DND-41 (cell line): ENCODE results near the gene NEMP2.

Experiments used
- ATAC-seq: fragments of 200-7000 bp; cut with Tn5 transposase; 3 replicates; pipeline ENCODE4 v1.9.1; 2021; ENCODE audit warnings: low read depth; ENCODE audit not compliant: insufficient read depth
- DNase-seq: peaks from one replicate; pipeline ENCODE4 v3.0.0-alpha.2; 2020
- H2AFZ ChIP-seq: 2 replicates; pipeline ENCODE4 v1.6.0; 2012; ENCODE audit warnings: low read depth, low read length
- H3K27ac ChIP-seq: 2 replicates; pipeline ENCODE4 v1.5.1; 2012; ENCODE audit warnings: low read length, inconsistent platforms
- H3K27me3 ChIP-seq: fragments of 200-600 bp; sonication (generic); 2 replicates; pipeline ENCODE4 v1.6.0; 2012; ENCODE audit warnings: low read length, mild to moderate bottlenecking, inconsistent platforms; ENCODE audit not compliant: insufficient read depth, poor library complexity
- H3K36me3 ChIP-seq: 2 replicates; pipeline ENCODE4 v1.5.1; 2012; ENCODE audit warnings: low read length, inconsistent platforms; ENCODE audit not compliant: insufficient read depth
- H3K4me1 ChIP-seq: 2 replicates; pipeline ENCODE4 v1.5.1; 2012; ENCODE audit warnings: mild to moderate bottlenecking, low read length; ENCODE audit not compliant: insufficient read depth
- H3K4me2 ChIP-seq: 2 replicates; pipeline ENCODE4 v1.6.0; 2012; ENCODE audit warnings: mild to moderate bottlenecking, moderate library complexity, low read length, inconsistent platforms; ENCODE audit not compliant: insufficient read depth
- H3K4me3 ChIP-seq, 2 experiments: fragments of 200-600 bp in 1 of 2; shearing (Covaris generic) in 1 of 2; 2 replicates each; pipeline ENCODE4 v1.5.1; 2012 to 2016; ENCODE audit warnings: inconsistent platforms in 2 of 2, low read length in 2 of 2, mild to moderate bottlenecking in 2 of 2, low read depth in 1 of 2, moderate library complexity in 1 of 2
- H3K79me2 ChIP-seq: 2 replicates; pipeline ENCODE4 v1.6.0; 2012; ENCODE audit warnings: low read length, inconsistent platforms; ENCODE audit not compliant: insufficient read depth
- H3K9ac ChIP-seq: 2 replicates; pipeline ENCODE4 v1.6.0; 2012; ENCODE audit warnings: low read depth, mild to moderate bottlenecking, inconsistent platforms, low read length, moderate library complexity
- H3K9me3 ChIP-seq: 2 replicates; pipeline ENCODE4 v1.5.1; 2012; ENCODE audit warnings: low read length, moderate library complexity, mild to moderate bottlenecking, inconsistent platforms; ENCODE audit not compliant: insufficient read depth, severe bottlenecking
- H4K20me1 ChIP-seq: 2 replicates; pipeline ENCODE4 v1.6.0; 2012; ENCODE audit warnings: low read length; ENCODE audit not compliant: insufficient read depth
- EZH2 ChIP-seq: IDR thresholded peaks from 3 replicates; pipeline ENCODE4 v1.6.1; 2012; ENCODE audit warnings: borderline replicate concordance, low read depth, mild to moderate bottlenecking, moderate library complexity, low read length, inconsistent platforms; ENCODE audit not compliant: severe bottlenecking
- TF ChIP-seq, protein P1 (sequence below): IDR thresholded peaks from 2 replicates; pipeline ENCODE4 v1.5.1; 2012; ENCODE audit warnings: borderline replicate concordance, low read length, moderate library complexity, mild to moderate bottlenecking; ENCODE audit not compliant: poor library complexity, severe bottlenecking; ENCODE audit errors: extremely low read depth

The NEMP2 gene

DNA sequence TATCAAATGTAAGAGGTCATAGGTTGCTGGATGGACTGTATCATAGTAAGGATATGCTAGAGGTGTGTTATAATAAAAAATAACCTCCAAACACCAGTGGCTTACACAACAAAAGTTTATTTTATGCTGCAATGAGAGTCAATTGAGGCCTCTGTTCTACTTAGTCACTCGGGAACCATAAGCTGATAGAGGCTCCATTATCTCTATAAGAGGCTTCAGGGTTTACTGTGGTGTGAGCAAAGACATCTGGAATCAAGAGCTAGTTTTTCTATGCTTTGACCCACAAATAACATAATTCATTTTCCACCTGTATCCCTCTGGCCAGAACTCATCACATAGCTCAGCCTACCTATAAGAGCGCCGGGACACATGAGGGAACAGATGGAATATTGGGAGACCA, 47.5 kb upstream of the NEMP2 start:
- Histone ChIP-seq H2AFZ (no peak overlapping the region), H4K20me1 (no peaks in the 10 kb centered on the region), H3K36me3 (no peaks in the 10 kb centered on the region), H3K27ac (no peak overlapping the region), H3K79me2 (no peaks in the 10 kb centered on the region), H3K9ac (no peak overlapping the region), H3K27me3 (no peaks in the 10 kb centered on the region), H3K4me3 (no peak overlapping the region), H3K4me2 (no peak overlapping the region), H3K9me3 (no peaks in the 10 kb centered on the region), H3K4me1 (no peaks in the 10 kb centered on the region)
- TF ChIP-seq, protein P1, sequence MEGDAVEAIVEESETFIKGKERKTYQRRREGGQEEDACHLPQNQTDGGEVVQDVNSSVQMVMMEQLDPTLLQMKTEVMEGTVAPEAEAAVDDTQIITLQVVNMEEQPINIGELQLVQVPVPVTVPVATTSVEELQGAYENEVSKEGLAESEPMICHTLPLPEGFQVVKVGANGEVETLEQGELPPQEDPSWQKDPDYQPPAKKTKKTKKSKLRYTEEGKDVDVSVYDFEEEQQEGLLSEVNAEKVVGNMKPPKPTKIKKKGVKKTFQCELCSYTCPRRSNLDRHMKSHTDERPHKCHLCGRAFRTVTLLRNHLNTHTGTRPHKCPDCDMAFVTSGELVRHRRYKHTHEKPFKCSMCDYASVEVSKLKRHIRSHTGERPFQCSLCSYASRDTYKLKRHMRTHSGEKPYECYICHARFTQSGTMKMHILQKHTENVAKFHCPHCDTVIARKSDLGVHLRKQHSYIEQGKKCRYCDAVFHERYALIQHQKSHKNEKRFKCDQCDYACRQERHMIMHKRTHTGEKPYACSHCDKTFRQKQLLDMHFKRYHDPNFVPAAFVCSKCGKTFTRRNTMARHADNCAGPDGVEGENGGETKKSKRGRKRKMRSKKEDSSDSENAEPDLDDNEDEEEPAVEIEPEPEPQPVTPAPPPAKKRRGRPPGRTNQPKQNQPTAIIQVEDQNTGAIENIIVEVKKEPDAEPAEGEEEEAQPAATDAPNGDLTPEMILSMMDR: no peak
- no peak for TF ChIP-seq EZH2
- ATAC-seq: no peak
- DNase-seq: no peak

DNA sequence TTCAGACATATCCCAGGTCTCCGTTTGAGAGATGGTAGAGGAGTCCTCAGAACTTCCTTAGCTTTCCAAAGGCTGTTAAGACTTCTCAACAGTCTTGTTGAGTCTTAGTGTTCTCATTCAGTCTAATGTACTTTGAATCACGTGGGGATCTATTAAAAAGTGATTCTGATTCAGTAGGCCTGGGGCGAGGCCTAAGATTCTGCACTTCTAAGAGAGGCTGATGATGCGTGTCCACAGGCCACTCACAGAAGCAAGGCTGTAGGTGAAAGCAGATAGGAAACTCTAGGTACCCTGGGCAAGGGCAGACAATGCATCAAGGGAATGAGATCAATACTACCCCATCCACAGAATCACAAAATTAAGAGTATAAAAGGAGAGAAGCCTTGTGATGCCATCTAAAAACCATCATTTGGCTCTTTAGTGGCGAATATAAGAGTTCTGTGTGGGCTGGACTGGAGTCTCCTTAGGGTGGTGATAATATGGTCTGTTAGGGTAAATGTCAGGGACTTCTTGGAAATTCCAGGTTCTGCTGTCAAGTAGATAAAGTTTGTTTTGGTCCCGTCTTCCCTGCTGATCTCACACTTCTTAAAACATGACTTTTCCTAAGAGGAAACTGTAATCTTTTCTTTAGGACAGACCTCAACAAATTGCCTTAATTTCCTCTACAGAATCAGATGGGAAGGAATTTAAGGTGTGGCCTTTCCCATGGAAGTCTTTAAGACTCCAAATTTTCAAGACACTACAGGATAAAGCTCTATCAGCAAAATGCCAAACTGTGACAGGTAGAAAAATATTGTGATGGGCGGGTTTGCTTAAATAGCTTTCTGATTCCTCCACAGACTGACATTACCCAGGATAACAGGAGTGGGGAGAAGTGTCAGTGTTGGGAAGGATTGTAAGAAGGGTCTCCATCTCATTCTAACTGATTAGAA, 45.7 kb upstream of the NEMP2 start:
- ATAC-seq (no peak), DNase-seq (no peak)
- Histone ChIP-seq H3K9ac (no peak overlapping the region), H3K36me3 (no peaks in the 10 kb centered on the region), H3K4me1 (no peaks in the 10 kb centered on the region), H3K9me3 (no peaks in the 10 kb centered on the region), H4K20me1 (no peaks in the 10 kb centered on the region), H3K79me2 (no peaks in the 10 kb centered on the region), H3K27me3 (no peaks in the 10 kb centered on the region), H3K4me3 (no peak overlapping the region), H2AFZ (no peak overlapping the region), H3K4me2 (no peak overlapping the region), H3K27ac (no peak overlapping the region)
- TF ChIP-seq EZH2: no peak
- TF ChIP-seq, protein P1: no peak

DNA sequence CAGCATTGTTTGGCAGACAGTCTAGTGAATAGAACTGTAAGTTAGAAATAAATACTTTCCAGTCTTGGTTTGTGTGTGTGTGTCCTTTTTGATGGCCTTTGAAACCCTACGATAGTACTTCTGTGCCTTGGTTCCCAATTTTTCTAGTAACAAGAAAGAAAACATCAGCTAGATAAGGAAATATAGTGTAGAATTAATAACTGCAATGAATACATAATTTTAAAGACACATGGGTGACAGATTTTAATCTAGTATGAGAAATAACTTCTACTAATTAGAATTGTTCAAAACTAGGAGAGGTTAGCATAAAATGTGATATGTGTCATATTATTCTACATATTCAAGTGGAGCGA, 44.5 kb upstream of the NEMP2 start:
- Histone ChIP-seq H3K27ac (no peak overlapping the region), H3K27me3 (no peaks in the 10 kb centered on the region), H3K4me3 (no peak overlapping the region), H3K9ac (no peak overlapping the region), H3K9me3 (no peaks in the 10 kb centered on the region), H3K4me2 (no peak overlapping the region), H3K36me3 (no peaks in the 10 kb centered on the region), H3K4me1 (no peaks in the 10 kb centered on the region), H4K20me1 (no peaks in the 10 kb centered on the region), H3K79me2 (no peaks in the 10 kb centered on the region), H2AFZ (no peak overlapping the region)
- no peak for DNase-seq
- no peak for TF ChIP-seq EZH2
- TF ChIP-seq, protein P1: no peak
- ATAC-seq: no peak
